ENCODE measurements around the gene DDX39A. TPM values are rescaled to one million over a fixed set of nuclear protein-coding genes. Genes with fewer than 3 reads are reported as not detected.

The DDX39A gene
- total and polyA plus RNA-seq, 7 donors: 14.8 to 93.0 (median 32.4) TPM

DNA sequence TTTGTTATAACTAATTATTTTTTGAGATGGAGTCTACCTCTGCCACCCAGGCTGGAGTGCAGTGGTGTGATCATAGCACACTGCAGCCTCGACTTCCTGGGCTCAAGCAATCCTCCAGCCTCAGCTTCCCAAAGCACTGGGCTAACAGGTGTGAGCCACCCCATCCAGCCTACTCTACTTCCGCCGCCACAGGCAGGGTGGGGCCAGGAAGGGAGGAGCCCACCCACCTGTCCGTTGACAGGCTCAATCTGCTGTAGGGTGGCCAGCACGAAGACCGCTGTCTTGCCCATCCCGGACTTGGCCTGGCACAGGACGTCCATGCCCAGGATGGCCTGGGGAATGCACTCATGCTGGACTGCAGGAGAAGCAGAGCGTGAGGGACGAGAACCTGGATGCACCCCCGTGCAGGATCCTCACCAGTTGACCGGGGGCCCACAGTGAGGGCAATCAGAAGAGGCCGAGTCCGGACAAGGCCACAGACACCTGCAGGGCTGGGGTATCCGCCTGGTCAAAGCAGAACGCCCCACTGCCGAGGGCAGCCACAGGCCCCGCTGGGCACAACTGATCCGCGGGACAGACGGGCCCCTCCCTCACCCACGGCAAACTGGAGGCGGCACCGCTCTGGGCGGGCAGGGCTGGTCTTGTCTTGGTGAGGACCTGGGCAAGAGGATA, 6.7 kb downstream of the DDX39A start:
- Histone ChIP-seq H3K36me3 (ENCODE audit: insufficient read depth in 1 of 2, low read depth in 1 of 2) (peaks cover 12 to 56% of the 10 kb centered on the region in 2 donors), H3K4me3 (no peak overlapping the region), H3K27me3 (ENCODE audit: insufficient read depth in 3 of 3, low read length in 2 of 3) (no peaks in the 10 kb centered on the region), H3K4me1 (peaks cover 12% of the 10 kb centered on the region), H3K9me3 (no peaks in the 10 kb centered on the region), H3K27ac (no peak overlapping the region)
- intact Hi-C loops (cut with DNase I): no loop called here
- 81 to 84% (median 83%) methylated on average over 24 to 25 of the region's 25 CpGs for WGBS, 3 donors
- DNase-seq: no peak
- ATAC-seq: peak in 1 of 4 donors; percentile 3
- TF ChIP-seq CTCF (IDR thresholded peaks at IDR 0.05): no peak

- no peak overlapping the region for H3K4me3 ChIP-seq
- peaks cover 12 to 62% of the 10 kb centered on the region in 2 donors for H3K36me3 ChIP-seq (ENCODE audit: insufficient read depth in 1 of 2, low read depth in 1 of 2)
- no peaks in the 10 kb centered on the region for H3K9me3 ChIP-seq
- peaks cover 6% of the 10 kb centered on the region for H3K4me1 ChIP-seq
- H3K27ac ChIP-seq: no peak overlapping the region
- 91 to 97% (median 91%) methylated on average over 8 of the region's 8 CpGs for WGBS, 3 donors
- H3K27me3 ChIP-seq (ENCODE audit: insufficient read depth in 3 of 3, low read length in 2 of 3): no peaks in the 10 kb centered on the region
- DNase-seq: no peak
- intact Hi-C loops (cut with DNase I): no loop called here
- no peak for TF ChIP-seq CTCF (IDR thresholded peaks at IDR 0.05)
- ATAC-seq: no peak
Observed at GRCh38 chr19:14411938-14412245, 7.2 kb downstream of the DDX39A start.

- peaks cover 2% of the 10 kb centered on the region for H3K4me1 ChIP-seq
- H3K27me3 ChIP-seq (ENCODE audit: insufficient read depth in 3 of 3, low read length in 2 of 3): no peaks in the 10 kb centered on the region
- H3K4me3 ChIP-seq: no peak overlapping the region
- intact Hi-C loops (cut with DNase I): no loop called here
- 90 to 93% (median 93%) methylated on average over 19 of the region's 19 CpGs for WGBS, 3 donors
- H3K9me3 ChIP-seq: no peaks in the 10 kb centered on the region
- no peak for TF ChIP-seq CTCF (IDR thresholded peaks at IDR 0.05)
- H3K27ac ChIP-seq: no peak overlapping the region
- peaks cover 12 to 67% of the 10 kb centered on the region in 2 donors for H3K36me3 ChIP-seq (ENCODE audit: insufficient read depth in 1 of 2, low read depth in 1 of 2)
- DNase-seq (no peak), ATAC-seq (no peak)
Observed at GRCh38 chr19:14411161-14411937, 7.8 kb downstream of the DDX39A start.

DNA sequence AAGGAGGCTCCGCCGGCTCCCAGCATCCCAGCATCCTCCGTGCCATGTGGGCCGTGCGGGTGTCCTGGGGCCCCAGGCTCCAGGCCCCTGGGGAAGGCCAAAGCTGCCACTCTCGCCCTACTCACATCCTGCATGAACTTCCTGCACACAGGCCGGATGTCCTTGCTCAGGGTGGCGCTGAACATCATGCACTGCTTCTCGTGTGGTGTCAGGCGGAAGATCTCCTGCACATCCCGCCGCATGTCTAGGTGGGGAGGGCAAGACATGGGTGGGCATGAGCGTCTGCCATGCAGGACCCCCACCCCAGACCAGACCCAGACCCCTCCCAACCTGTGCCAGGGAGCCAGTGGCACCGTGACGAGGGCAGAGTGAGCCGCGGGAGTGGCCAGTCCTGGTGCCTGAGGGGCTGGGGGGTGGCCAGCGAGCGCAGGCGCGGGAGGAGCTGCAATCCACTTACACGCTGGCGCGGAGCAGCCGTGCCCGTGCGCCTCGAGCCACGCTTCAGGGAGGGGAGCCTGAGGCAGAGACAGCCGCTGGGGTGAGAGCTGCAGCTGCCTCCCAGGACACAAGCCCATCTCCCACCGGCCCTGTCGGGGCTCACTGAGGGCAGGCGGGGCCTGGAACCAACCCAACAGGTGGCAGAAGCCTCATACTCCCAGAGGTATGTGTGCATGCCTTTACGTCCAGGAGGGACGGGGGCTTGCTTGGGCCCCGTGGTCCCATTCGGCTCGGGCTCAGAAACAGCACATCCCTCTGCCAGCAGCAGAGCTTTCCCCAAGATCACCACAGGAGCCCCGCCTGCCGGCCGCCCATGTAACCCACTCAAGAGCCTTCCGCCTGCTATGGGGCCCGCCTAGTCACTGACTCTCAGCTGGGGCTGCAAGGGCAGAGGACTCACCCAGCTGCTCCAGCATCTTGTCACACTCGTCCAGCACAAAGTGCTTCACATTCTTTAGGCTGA, 8.8 kb downstream of the DDX39A start:
- intact Hi-C loops (cut with DNase I): no loop called here
- TF ChIP-seq CTCF (IDR thresholded peaks at IDR 0.05): no peak
- DNase-seq (no peak), ATAC-seq (no peak)
- H3K9me3 ChIP-seq: no peaks in the 10 kb centered on the region
- no peaks in the 10 kb centered on the region for H3K27me3 ChIP-seq (ENCODE audit: insufficient read depth in 3 of 3, low read length in 2 of 3)
- H3K27ac ChIP-seq: no peak overlapping the region
- peaks cover 6% of the 10 kb centered on the region for H3K4me1 ChIP-seq
- WGBS, 3 donors: 86 to 90% (median 89%) methylated on average over 44 of the region's 44 CpGs
- H3K36me3 ChIP-seq (ENCODE audit: insufficient read depth in 1 of 2, low read depth in 1 of 2): peaks cover 12 to 75% of the 10 kb centered on the region in 2 donors
- no peak overlapping the region for H3K4me3 ChIP-seq
